SU-DHL-6 (cell line): ENCODE measurements around the gene UBE3C.

Experiments used
- EZH2phosphoT487 ChIP-seq: fragments of 200-600 bp; sonication (generic), shearing (Covaris generic); conservative IDR thresholded peaks from 2 replicates; pipeline ENCODE4 v1.6.1; 2018; ENCODE audit warnings: mild to moderate bottlenecking, antibody characterized with exemption, low read length, moderate library complexity, mixed read lengths
- TF ChIP-seq, protein P1 (sequence below): fragments of 200-600 bp; sonication (generic); IDR thresholded peaks from one replicate; pipeline ENCODE4 v1.5.1; 2017; ENCODE audit warnings: antibody characterized with exemption, mild to moderate bottlenecking, low read length, moderate library complexity; ENCODE audit not compliant: insufficient read depth, poor library complexity, severe bottlenecking

DNA sequence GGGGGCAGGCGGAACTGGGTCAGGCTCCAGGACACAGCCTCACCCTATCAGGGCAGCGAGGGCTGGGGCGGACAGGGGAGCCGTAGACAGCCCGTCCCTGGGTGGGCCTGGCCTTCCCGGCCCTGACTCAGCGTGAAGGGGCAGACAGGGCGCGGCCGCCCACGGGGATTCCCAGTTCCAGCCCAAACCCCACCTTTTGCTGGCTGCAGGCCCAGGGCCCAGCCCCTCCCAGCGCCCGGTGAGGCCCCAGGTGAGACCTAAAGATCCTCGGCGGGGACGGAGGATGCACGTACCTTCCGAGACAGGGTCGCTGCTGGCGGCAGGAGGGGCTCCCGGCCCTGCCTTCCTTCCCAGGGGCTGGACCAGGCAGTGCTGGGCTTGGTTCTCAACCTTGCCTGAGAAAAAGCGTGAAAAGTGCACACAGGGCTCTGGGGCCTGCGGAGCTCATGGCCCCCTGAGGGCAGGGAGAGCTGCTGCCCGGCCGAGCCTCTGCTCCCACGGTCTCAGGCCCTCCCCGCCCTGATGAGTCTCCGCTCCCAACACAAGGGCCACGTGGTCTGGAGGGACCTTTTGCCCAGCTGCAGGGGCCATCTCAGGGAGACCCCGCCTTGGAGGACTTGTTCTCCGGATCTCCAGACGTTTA, 154.2 kb downstream of the UBE3C start:
- TF ChIP-seq, protein P1, sequence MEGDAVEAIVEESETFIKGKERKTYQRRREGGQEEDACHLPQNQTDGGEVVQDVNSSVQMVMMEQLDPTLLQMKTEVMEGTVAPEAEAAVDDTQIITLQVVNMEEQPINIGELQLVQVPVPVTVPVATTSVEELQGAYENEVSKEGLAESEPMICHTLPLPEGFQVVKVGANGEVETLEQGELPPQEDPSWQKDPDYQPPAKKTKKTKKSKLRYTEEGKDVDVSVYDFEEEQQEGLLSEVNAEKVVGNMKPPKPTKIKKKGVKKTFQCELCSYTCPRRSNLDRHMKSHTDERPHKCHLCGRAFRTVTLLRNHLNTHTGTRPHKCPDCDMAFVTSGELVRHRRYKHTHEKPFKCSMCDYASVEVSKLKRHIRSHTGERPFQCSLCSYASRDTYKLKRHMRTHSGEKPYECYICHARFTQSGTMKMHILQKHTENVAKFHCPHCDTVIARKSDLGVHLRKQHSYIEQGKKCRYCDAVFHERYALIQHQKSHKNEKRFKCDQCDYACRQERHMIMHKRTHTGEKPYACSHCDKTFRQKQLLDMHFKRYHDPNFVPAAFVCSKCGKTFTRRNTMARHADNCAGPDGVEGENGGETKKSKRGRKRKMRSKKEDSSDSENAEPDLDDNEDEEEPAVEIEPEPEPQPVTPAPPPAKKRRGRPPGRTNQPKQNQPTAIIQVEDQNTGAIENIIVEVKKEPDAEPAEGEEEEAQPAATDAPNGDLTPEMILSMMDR = no peak
- TF ChIP-seq EZH2phosphoT487 = no peak
